HG03064 (cell line): ENCODE data around the gene GFOD2.
"Not testable (repeated sequence)": the region's sequence is repeated elsewhere in the genome, so short reads cannot be mapped to it uniquely, and the experiment has no call there.

ENCODE experiments used
- ATAC-seq: cut with Tn5 transposase; IDR thresholded peaks from one replicate; pipeline ENCODE4 v1.9.1; 2021; ENCODE audit warnings: low read depth; ENCODE audit not compliant: unreplicated experiment

GFOD2 gene

GRCh38 chr16:67707210-67707609, 11.9 kb downstream of the GFOD2 start:
- ATAC-seq, result no peak

- ATAC-seq, result no peak
Measured at GRCh38 chr16:67704110-67704509, 15.0 kb downstream of the GFOD2 start.

GRCh38 chr16:67703626-67704025, 15.5 kb downstream of the GFOD2 start:
- ATAC-seq, result no peak

GRCh38 chr16:67702130-67702529, 17.0 kb downstream of the GFOD2 start:
- ATAC-seq, result no peak

GRCh38 chr16:67701420-67701819, 17.7 kb downstream of the GFOD2 start:
- no peak for ATAC-seq

- no peak for ATAC-seq
Measured at GRCh38 chr16:67699265-67699664, 19.9 kb downstream of the GFOD2 start.

- ATAC-seq, result no peak
Measured at GRCh38 chr16:67697422-67698185, 21.5 kb downstream of the GFOD2 start.

- ATAC-seq, result no peak
Measured at GRCh38 chr16:67694611-67695010, 24.5 kb downstream of the GFOD2 start.

- not testable (repeated sequence) for ATAC-seq
Measured at GRCh38 chr16:67693517-67694285, 25.4 kb downstream of the GFOD2 start.

GRCh38 chr16:67685388-67686112, 33.6 kb downstream of the GFOD2 start:
- no peak for ATAC-seq

- no peak for ATAC-seq
Measured at GRCh38 chr16:67683767-67684166, 35.3 kb downstream of the GFOD2 start.

- ATAC-seq, result no peak
Measured at GRCh38 chr16:67679935-67680897, 38.9 kb downstream of the GFOD2 start.

- no peak for ATAC-seq
Measured at GRCh38 chr16:67678354-67679023, 40.6 kb downstream of the GFOD2 start.

- no peak for ATAC-seq
Measured at GRCh38 chr16:67677712-67678111, 41.4 kb downstream of the GFOD2 start.

GRCh38 chr16:67676939-67677338, 42.2 kb downstream of the GFOD2 start:
- ATAC-seq, result no peak

- ATAC-seq, result no peak
Measured at GRCh38 chr16:67676516-67676915, 42.6 kb downstream of the GFOD2 start.

- ATAC-seq, result no peak
Measured at GRCh38 chr16:67675999-67676398, 43.1 kb downstream of the GFOD2 start.

GRCh38 chr16:67675579-67675935, 43.6 kb downstream of the GFOD2 start:
- ATAC-seq, result no peak

- ATAC-seq, result no peak
Measured at GRCh38 chr16:67674851-67675578, 44.1 kb downstream of the GFOD2 start.
